T-helper 22 cell (primary cell): ENCODE measurements around the gene GDF9.

ENCODE experiments used
- DNase-seq: peaks from one replicate; pipeline ENCODE4 v3.0.0-alpha.2; 2020; ENCODE audit warnings: low read depth

The GDF9 gene

DNA sequence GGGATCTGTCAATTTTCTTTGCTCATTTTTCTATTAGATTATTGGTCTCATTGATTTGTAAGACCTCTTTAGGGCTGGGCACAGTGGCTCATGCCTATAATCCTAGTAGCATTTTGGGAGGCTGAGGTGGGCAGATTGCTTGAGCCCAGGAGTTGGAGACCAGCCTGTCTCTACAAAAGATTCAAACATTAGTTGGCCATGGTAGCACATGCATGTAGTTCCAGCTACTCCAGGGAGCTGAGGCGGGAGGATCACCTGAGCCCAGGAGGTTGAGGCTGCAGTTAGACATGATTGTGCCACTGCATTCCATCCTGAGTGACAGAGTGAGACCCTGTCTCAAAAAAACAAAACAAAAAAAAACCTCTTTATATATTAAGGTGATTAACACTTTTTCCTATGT lies 29.4 kb downstream of the GDF9 start:
- no peak for DNase-seq

DNA sequence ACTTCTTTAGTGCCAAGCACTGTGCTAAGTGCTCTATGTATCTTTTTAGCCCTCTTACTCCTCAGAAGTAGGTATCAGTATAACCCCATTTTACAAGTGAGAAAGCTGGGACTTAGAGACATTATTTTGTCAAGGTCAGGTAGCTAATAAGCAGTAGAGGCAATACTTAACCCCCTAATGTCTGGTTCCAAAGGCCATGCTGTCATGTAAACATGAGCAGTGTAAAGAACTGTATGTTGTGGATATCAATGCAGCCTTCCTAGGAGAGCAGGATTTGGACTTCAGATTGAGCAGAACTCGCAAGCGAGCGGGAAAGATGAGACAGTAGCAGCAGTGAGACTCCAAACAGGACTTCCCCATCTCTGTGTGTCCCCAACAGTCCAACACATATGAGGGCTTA lies 32.2 kb downstream of the GDF9 start:
- no peak for DNase-seq

DNA sequence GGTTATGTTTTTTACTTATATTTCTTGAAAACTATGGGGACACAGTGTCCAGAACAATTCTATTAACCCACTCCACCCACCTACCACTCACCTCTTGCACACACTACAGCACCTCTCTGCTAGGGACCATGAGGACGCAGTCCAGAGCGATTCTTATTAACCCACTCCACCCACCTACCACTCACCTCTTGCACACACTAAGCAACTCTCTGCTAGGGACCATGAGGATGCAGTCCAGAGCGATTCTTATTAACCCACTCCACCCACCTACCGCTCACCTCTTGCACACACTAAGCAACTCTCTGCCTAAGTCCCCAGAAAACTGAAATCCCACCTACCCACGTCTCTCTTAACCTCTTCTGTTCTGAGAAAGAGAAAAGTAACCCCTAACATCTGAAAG lies 33.7 kb downstream of the GDF9 start:
- DNase-seq = no peak

DNA sequence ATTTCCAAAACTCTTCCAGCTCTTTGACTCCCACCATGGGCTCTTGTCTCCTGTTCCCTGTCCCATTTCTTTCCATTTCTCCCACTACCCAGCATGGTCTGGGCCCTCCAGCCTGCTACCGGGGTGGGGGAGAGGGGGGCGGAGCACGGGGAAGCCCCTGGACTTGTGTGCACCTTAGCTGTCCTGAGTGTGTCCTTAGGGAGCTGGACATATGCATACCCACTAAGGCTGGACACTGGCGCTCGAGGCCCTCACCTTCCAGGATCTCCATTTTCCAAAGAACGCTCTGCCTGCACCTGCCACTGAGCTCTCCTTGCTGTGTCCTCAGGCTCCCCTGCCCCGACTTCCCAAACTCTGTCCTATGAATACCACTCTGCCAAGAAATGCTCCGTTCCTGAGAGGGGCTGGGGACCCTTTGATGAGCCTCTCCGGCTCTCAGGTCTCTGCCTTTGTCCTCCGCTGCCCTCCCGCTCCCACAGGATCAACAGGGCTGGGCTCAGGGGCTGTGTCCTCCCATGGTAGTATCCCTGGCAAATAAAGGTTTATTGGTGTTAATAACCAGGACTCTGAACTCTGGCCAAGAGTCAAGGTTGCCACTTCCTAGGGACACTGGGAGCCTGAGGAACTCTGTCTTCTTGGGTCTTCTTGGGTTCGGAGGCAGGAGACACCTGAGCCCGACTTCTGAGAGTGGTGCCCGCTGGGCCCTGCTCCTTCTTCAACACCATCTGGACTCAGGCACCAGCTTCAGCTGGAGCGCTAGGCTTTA lies 35.0 kb downstream of the GDF9 start:
- no peak for DNase-seq

DNA sequence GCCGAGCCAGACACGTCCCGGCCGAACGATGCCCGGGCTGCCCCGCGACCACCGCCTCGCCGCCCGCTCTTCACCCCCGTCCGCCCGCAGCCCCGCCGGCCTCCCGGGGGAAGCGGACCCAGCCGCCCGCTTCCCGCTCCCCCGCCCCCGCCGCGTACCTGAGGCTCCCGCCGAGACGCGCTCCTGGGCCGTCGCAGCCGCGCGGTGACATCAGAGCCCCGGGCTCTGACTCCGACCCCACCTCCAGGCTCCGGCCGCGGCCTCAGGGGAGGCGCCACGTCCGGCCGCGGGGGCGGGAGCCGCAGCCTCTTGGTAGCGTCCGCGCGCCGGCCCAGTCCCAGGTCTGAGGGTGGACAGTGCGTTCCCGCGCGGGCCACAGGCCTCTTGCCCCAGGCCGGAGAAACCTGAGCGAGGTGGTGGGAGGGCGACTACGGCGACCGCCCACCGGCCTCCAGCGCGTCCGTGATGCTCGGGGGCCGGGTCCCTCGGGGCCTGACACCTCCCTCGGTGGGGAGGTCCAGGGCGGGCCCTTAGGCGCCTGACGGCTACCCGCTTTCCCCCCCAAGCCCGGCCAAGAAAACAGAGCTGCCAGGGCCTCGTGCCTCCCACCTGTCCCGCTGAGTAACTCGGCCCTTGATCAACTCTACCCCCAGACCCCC lies 35.7 kb downstream of the GDF9 start, which contains the start of gene SHROOM1:
TSS of gene SHROOM1 (minus strand) at position 212 of the 659 bp plus-strand sequence. CDS start 4,507 bp downstream, outside the sequence.
- no peak for DNase-seq

DNA sequence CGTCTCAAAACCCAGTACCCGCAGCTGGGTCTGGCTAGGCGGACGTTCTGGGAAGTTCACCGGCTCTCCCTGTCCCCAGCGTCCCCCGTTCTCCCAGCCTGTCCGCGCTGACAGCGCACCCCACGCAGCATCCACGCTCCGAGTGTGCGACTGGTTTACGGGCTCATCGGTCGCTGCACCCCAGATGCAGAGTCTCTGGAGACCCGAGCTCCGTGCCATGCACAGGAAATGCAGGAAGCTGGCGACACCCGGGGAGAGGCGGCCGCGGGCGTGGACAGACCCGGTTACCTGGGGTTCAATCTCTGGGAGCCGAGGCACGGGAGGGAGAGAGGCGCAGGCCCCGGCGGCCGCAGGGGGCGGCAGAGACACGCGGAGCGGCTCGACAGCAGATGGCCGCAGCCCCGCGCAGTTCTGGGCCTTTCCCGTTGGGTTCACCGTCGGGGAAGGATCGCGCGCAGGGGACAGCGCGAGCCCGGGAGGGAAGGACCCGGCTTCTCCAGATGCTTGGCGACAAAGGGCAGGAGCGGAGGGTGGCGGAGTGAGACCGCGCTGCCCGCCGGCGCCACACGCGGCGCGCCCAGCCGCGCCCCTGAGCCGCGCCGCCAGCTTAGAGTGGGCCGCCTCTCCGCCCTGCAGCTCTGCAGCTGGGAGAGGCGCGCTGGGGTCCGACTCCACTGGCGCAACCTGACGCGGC lies 36.4 kb downstream of the GDF9 start:
- peak; percentile 30 for DNase-seq

DNA sequence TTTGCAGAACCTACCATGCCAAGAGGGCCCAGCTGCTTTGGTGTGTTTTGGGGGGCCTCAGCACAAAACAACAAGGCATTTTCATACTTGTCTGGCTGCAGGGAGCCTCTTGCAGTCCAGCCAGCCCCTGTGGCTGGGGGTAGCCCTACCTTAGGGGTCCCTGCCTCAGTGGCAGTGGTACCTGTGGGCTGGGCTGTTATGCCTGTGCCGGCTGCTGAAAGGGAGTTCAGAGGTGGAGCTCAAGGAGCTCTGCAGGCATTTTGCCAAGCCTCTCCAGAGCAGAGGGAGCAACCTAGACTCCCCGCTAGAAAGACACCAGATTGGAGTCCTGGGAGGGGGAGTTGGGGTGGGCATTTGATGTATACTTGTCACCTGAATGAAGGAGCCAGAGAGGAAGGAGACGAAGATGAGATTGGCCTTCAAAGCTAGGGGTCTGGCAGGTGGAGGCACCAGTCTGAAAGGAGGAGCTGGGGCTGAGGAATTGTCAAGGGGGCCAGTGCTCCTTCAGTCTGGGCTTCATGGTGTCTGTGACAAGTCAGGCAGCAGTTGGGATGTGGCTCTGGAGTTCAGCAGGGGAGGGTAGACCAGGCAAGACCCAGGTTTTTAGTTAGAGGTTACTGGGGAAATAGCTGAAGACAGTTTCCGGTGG lies 37.3 kb downstream of the GDF9 start:
- DNase-seq = no peak

DNA sequence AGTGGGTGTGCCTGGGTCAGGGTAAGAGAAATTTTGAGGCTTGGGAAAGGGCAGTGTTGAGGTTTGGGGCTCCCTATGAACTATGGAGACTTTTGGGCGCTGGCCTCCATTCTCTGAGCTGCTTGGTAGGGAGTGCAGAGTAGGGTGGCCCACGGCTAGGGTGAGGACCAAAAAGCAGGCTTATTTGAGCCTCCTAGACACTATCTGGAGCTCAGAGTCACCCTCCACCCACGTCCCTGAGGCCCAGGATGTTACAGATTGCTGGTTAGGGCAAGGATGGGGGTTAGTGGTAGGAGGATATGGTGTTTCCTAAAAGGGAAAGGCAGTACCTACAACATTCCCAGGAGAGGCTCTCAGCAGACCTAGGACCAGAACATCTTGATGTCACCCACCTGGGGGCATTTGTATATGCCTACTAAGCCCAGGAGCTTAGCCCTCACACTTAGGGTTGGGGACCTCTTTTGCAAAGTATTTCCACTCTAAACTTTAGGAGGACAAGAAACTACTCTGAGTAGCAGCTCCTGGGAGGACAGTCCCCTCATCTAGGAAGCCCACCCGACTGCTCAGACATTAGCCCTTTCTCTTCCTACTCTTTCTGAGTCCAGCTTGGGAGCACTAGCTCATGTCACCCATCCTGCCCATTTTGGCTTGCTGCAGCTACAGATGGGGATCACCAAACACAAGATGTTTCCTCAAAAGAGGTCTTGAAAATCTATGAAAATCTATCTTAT lies 38.2 kb downstream of the GDF9 start:
- DNase-seq = no peak

DNA sequence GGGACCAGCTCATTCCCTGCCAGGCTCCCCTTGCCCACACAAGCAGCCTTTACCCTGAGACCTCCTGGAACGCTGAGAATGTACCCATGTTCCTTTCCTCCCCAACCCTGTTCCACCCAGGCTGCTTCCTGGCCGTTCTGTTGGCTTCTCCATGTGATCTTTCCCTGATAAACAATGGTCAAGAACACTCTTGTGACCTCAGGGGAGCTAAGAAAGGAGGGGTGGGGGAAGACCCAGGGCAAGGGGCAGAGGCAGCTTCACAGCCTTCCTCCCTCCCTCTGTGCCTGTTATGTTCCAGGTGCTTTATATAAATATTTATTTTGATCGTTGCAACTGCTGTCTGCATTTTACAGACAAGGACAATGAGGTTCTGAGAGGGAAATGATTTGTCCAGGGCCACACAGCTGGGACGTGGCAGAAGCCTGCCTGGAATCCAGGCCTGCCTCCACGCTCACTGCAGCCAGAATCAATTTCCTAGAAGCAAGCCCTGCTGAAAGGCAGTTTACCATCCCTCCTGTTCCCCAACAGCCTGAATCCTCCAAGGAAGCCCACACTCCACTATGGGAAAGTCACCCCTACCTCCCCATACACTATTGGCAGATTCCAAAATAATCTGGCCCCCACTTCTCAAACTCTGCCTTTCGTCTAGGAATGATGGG lies 39.7 kb downstream of the GDF9 start:
- DNase-seq = no peak

DNA sequence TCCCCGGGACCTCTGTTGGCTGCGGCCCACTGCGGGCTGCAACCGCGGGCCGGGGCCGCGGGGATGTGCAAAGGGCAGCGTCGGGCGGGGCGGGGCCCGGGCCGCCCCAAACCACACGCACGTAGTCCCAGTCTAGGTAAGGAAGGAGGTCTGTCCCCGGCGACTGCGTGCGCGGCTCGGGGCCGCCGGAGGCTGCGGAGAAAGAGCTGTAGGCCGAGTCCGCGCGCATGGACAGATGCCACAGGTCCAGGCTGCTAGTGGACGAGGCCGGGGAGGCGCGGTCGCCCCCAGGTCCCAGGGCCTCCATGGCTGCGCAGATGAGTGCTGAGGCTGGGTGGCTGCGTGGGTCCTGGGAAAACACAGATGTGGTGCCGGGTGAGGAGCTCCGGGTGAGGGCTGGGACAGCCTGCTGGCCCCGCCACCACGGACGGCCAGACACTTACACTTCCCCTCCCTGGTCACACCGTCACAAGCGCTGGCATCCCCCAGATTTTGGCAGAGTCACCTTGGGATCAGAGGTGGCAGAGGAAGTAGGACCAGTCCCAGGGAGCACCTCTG lies 40.4 kb downstream of the GDF9 start:
- DNase-seq = no peak

DNA sequence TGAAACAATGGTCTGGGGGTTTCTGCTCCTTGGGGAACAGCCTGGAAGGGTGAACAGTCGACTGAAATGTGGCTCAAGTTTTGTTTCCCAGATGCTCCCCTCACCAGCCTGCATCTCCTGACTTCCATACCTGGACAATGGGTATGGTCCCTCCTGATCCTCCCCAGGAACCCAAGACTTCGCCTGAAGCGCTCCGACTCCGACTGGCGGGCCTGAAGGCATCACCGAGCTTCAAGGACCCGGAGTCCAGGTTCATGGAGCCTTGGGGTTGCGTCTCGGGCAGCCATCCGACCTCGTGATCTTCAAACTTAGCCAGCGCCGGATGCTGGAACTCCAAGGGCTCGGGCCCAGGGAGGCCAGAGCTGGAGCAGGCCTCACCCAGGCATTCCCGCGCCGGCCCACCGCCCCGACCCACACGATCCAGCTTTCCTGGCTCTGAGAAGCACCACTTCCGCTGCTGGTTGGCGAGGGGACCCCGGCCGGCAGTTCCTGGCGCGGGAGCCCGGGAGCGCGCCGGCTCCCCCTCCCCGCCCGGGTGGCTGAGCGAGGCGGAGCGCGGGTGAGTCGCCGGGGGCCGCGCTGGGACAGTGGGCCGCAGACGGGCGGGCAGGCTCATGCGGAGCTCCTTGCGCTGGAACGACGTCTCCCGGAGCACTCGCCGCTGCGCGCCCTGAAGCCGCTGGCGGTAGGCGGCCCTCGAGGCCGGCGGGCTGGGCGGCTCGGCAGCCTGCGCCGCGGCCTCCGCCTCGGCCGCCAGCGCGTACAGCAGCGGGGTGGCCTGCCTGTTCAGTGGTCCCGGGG lies 41.0 kb downstream of the GDF9 start:
- DNase-seq = no peak

DNA sequence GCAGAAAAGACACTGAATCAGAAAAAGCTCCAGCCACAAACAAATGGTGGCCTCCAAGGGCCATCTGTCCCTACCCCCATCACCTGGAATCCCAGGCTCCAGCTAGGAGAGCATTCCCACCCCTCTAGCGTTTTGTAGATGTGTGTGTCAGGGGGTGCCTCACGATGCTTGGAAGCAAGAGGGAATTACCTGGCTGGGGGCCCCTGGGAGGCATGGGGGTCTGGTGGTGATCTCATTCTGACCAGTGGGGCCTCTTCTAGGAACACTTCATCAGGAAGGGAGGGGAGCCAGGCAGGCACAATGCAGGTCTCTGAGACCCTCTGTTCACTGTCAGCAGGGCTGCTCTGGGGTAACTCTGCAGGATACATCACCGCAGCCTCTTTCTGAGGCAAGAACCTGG lies 41.8 kb downstream of the GDF9 start:
- DNase-seq = no peak

DNA sequence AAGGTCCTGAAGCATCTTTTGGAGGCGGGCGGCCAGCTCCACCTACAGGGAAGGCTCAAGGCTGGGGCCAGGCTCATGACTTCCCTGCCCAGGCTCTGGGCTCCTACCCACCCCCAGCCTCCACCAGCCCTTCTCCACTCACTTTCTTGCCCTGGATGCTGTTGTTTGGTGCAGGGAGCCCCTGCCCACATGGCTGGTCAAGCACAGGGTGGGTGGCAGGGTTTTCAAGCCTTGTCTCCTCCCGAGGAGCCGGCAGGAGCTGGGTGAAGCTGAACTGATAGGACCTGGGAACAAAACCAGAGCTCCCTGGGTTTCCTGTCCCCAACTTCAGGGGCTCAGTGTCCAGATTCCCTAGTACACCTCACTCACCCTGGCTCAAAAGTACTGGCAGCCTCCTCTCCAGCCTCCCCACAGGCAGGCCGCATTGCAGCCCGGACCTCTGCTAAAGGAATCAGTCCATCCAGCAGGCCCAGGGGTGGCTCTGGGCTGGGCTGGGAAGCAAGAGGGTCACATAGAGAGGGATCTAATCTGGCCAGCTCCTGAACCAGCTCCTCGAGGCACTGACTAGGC lies 42.7 kb downstream of the GDF9 start:
- no peak for DNase-seq

DNA sequence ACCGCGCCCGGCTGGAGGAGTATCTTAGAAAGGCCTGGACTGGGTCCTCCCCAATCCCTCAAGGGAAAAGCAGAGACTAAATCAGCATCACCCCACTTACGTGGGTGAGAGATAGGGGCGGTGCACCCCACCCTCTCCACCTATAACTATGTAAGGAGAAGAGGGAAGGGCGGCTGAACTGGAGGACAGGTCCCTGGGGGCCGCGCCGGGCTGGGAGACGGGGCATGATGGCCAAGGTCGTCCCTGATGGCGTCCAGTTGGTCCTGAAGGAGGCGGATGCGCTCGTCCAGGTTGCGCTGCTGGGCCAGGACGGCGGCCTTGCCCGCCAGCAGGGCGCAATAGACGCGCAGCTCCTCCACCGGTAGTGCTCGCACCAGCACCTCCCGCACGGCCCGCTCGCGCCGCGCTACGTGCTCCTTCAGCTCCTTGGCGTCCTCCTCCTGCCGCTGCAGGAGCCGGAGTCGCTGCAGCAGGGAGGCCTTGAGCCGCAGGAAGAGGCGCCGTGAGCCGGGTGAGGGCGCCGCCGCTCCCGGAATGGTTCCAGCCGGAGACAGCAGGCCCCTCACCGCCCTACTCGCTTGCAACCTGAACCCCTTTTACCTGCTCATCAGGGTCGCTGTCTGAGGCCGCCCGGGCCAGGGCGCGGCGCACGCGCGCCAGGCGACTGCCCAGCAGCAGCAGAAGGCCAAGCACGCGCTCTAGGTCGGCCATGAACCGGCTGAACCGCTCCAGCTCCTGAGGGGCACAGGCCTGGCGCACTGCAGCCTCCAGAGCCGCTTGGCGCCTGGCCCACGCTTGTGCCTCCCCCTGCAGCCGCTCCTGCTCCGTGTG lies 43.4 kb downstream of the GDF9 start:
- no peak for DNase-seq

DNA sequence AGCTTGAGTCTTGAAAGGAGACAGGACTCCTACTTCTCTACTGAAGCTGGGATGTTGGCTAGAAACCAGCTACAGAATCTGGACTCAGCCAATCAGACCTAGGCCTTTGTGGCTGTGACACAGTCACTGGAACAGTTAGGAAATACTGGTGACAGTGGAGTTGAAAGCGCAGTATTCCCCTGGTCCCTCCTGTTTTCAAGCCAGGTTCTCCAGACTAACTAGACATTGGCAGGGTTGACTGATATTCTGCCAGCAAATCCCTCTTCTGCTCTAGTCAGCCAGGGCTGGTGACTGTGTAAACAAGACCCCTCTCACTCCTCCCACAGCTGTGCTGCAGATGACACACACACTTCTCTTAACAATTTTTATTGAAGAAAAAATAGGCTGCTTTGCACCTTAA lies 44.5 kb downstream of the GDF9 start:
- DNase-seq = no peak

DNA sequence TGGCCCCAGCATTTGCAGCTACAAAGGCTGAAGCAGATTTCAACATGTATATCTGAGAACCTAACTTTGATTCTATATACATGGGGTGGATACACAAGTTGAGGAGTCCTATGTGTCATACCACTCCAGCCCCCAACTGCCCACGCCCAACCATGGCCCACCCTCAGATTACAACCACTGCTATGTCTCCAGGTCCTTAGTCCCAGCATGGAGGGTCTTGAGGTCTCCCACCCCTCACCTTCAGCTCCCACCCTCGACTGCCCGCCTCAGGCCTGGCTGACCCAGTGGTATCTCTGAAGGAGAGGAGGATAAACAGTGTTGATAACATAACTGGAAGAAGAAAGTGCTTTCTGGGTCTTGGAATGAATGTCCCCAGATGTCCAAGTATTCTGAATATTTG lies 44.9 kb downstream of the GDF9 start:
- DNase-seq = no peak

DNA sequence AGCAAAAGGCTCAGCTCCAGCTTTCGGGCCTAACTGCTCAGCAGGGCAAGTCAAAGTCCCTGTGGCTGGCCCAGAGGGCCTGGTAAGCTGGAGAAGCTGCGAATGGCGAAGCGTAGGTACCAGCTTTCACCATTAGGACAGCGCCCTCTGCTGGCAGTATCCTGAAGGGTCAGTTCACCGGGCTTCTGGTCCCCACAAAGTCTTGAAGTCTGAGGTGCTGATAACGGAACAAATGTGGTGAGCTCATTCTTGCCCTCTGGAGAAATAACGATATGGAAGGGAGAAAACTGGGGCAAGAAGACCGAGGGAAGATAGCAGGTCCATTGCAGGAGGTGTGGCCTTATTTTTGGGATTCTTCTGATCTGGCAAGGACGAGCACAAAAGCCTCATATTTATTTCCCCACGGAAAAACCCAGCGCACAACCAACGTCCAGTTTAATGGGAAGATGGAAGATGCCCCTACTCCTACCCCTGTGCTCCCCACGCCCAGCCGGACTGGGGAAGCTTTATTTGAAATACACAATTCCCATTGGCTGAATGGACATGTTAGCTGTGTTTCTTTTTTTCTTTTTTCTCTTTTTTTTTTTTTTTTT lies 46.0 kb downstream of the GDF9 start:
- peak; percentile 60 for DNase-seq

DNA sequence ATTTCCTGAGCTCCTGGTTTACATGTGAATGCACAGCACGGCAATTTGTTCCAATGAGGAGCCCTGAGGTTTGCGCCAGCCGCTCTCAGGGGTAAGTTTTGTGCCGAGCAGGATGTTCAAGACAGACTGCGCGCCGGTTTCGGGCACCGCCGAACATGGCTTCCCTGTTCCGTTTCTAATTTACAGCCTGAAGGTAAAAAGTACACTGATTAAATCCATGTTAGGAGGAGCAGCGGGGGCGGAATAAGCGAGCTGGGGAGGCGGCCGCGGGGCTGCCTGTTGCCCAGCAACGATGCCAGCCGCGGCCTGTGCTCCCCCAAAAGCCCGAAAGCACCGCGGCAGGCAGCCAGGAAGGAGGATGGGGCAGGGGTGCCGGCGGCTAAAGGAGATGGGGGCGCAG lies 46.8 kb downstream of the GDF9 start:
- no peak for DNase-seq

DNA sequence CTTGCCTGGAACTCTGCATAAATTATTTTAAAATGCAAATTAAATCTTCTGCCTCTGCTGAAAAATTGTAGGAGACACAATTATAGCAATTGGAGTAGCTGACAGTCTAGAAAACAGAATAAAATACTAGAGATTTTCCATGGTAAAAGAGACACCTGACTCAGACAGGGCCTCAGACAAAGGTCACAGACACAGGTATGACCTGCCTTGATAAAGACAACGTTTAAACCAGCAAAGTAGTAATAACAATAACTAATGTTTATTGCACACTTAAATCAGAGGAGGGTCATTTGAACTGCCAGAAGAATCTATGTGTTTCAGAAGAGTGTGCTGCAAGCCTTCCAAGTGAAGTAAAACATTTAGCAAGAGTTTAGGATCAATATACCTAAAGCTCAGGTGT lies 49.3 kb downstream of the GDF9 start:
- DNase-seq = no peak
